ENCODE measurements around the gene CHRND. TPM values are rescaled to one million over a fixed set of nuclear protein-coding genes. Genes with fewer than 3 reads are reported as not detected.
"Not testable (repeated sequence)": the region's sequence is repeated elsewhere in the genome, so short reads cannot be mapped to it uniquely, and the experiment has no call there.

The CHRND gene
- total RNA-seq, 1 donor from 2014 or later: not detected

GRCh38 chr2:232525199-232525598 lies 761 bp upstream of the CHRND start:
- DNase-seq (ENCODE audit: low spot score): no peak

GRCh38 chr2:232526372-232526941 lies 497 bp downstream of the CHRND start:
- DNase-seq (ENCODE audit: low spot score): no peak

GRCh38 chr2:232527905-232528470 lies 2.0 kb downstream of the CHRND start:
- no peak for DNase-seq (ENCODE audit: low spot score)

GRCh38 chr2:232528746-232529460 lies 2.9 kb downstream of the CHRND start:
- no peak for DNase-seq (ENCODE audit: low spot score)

GRCh38 chr2:232529806-232530547 lies 4.0 kb downstream of the CHRND start:
- no peak for DNase-seq (ENCODE audit: low spot score)

GRCh38 chr2:232530626-232531260 lies 4.8 kb downstream of the CHRND start:
- DNase-seq (ENCODE audit: low spot score): no peak

GRCh38 chr2:232532419-232532818 lies 6.5 kb downstream of the CHRND start:
- no peak for DNase-seq (ENCODE audit: low spot score)

- DNase-seq (ENCODE audit: low spot score): not testable (repeated sequence)
Measured at GRCh38 chr2:232532821-232533220, 6.9 kb downstream of the CHRND start.

GRCh38 chr2:232533944-232534710 lies 8.2 kb downstream of the CHRND start:
- no peak for DNase-seq (ENCODE audit: low spot score)

- DNase-seq (ENCODE audit: low spot score): no peak
Measured at GRCh38 chr2:232534940-232535651, 9.1 kb downstream of the CHRND start.

GRCh38 chr2:232535761-232536530 lies 10.0 kb downstream of the CHRND start:
- no peak for DNase-seq (ENCODE audit: low spot score)

GRCh38 chr2:232537079-232537478 lies 11.1 kb downstream of the CHRND start:
- DNase-seq (ENCODE audit: low spot score): no peak

GRCh38 chr2:232537499-232537898 lies 11.5 kb downstream of the CHRND start:
- no peak for DNase-seq (ENCODE audit: low spot score)

- no peak for DNase-seq (ENCODE audit: low spot score)
Measured at GRCh38 chr2:232538671-232539070, 12.7 kb downstream of the CHRND start.

GRCh38 chr2:232539298-232540231 lies 13.6 kb downstream of the CHRND start, which contains the start of gene CHRNG:
TSS of gene CHRNG (plus strand) at chr2:232539692. CDS start at chr2:232539748, 56 bp downstream.
- DNase-seq (ENCODE audit: low spot score): no peak

GRCh38 chr2:232540441-232541041 lies 14.6 kb downstream of the CHRND start:
- DNase-seq (ENCODE audit: low spot score): no peak

GRCh38 chr2:232541195-232541960 lies 15.4 kb downstream of the CHRND start:
- no peak for DNase-seq (ENCODE audit: low spot score)

Measured in ureter (tissue), 1 donor.